ENCODE measurements around the gene TEN1. TPM values are rescaled to one million over a fixed set of nuclear protein-coding genes. Genes with fewer than 3 reads are reported as not detected.
A peak's percentile ranks its signal among the peaks of the same experiment; 100 is the strongest.

TEN1 gene
- total and polyA plus RNA-seq, 4 donors, result 20.6 to 33.5 (median 29.0) TPM

DNA sequence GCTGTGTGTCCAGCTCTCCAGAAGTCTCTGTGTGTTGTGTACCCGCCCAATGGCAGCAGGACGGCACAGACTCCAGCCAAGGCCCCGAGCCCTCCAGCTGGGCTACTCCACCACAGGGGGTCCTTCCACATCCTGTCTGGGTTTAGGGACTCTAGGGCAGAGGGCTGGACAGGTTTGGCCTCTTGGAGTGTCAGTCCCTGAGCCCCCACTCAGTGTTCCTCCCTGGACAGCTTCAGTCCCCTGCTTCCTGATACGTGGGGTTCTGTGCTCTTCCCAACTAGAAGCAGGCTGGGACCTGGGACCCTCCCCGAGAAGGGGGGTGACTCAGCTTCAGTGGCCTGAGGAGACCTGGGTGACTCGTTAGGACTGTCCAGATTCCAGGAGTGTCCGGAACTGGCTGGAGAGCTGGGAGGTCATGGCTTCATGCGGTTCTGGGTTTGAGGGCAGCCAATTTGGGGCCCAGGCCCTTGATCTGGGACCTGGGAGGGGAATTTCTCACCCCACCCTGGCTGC lies 25.8 kb downstream of the TEN1 start:
- Histone ChIP-seq H3K4me1 (ENCODE audit: control insufficient read depth in 5 of 5, insufficient read depth in 5 of 5, low read length in 5 of 5) (peaks cover 0 to 3% (median 0%) of the 10 kb centered on the region in 5 donors), H3K27ac (ENCODE audit: low read depth in 1 of 2, low read length in 1 of 2) (peak overlapping the region in 1 of 2 donors; percentile 15), H3K4me3 (no peak overlapping the region), H3K36me3 (ENCODE audit: control insufficient read depth in 4 of 4, insufficient read depth in 4 of 4, low read length in 4 of 4) (peaks cover 0 to 22% (median 1%) of the 10 kb centered on the region in 4 donors), H3K27me3 (ENCODE audit: control insufficient read depth in 3 of 3, insufficient read depth in 3 of 3, low read length in 2 of 3) (no peaks in the 10 kb centered on the region), H3K9ac (ENCODE audit: insufficient read depth in 1 of 2, low read length in 2 of 2) (no peak overlapping the region), H3K9me3 (ENCODE audit: control insufficient read depth in 4 of 4, insufficient read depth in 3 of 4, low read length in 3 of 4) (no peaks in the 10 kb centered on the region)
- WGBS, 2 donors, result 84 to 89% methylated on average over 8 of the region's 8 CpGs
- TF ChIP-seq, protein P1, sequence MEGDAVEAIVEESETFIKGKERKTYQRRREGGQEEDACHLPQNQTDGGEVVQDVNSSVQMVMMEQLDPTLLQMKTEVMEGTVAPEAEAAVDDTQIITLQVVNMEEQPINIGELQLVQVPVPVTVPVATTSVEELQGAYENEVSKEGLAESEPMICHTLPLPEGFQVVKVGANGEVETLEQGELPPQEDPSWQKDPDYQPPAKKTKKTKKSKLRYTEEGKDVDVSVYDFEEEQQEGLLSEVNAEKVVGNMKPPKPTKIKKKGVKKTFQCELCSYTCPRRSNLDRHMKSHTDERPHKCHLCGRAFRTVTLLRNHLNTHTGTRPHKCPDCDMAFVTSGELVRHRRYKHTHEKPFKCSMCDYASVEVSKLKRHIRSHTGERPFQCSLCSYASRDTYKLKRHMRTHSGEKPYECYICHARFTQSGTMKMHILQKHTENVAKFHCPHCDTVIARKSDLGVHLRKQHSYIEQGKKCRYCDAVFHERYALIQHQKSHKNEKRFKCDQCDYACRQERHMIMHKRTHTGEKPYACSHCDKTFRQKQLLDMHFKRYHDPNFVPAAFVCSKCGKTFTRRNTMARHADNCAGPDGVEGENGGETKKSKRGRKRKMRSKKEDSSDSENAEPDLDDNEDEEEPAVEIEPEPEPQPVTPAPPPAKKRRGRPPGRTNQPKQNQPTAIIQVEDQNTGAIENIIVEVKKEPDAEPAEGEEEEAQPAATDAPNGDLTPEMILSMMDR (IDR thresholded peaks at IDR 0.05; ENCODE audit: control extremely low read depth, extremely low read depth), result no peak
- DNase-seq, result no peak
- no peak for ATAC-seq (ENCODE audit: insufficient read depth, low FRiP score)

DNA sequence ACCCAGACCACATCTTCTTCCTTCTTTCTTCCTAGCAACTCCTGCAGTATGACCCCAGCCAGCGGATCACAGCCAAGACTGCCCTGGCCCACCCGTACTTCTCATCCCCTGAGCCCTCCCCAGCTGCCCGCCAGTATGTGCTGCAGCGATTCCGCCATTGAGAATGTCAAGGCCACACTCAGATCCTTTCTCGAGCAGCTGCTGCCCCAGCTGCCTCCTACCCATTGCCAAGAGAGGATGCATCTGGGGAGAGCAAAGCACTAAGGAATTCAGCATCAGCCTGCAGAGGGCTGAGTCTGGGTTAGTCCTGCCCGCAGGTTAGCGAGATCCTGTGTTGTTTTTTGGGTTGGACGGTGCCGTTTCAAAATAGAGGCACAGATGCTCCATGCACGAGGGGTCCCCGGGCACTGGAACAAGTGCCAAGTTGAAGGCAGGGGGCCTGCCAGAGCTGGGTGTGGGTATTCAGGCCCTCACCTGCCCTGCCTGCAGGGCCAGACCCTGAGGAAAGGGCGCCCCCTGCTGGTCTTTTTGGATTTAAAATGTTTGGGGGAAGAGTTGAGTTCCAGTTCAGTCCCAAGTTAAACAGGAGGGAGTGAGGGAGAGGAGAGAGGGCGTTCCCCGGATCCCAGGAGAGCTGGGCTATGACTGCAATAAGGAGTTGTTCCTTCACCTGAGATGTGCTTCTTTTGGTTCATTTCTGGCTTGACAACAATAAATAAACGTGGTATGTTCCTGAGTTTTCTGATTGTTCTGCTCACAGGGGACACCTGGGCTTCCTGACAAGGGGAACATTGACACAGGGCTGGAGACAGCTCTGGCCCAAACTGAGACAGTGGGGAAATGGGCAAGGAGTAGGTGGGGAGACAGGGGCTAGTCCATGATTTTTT lies 26.5 kb downstream of the TEN1 start:
- H3K4me1 ChIP-seq (ENCODE audit: control insufficient read depth in 5 of 5, insufficient read depth in 5 of 5, low read length in 5 of 5), result no peaks in the 10 kb centered on the region
- H3K36me3 ChIP-seq (ENCODE audit: control insufficient read depth in 4 of 4, insufficient read depth in 4 of 4, low read length in 4 of 4), result peaks cover 0 to 18% (median 1%) of the 10 kb centered on the region in 4 donors
- 54 to 61% methylated on average over 16 of the region's 16 CpGs for WGBS, 2 donors
- TF ChIP-seq, protein P1 (IDR thresholded peaks at IDR 0.05; ENCODE audit: control extremely low read depth, extremely low read depth), result peak; percentile 61
- no peak overlapping the region for H3K4me3 ChIP-seq
- H3K27me3 ChIP-seq (ENCODE audit: control insufficient read depth in 3 of 3, insufficient read depth in 3 of 3, low read length in 2 of 3), result no peaks in the 10 kb centered on the region
- no peak overlapping the region for H3K9ac ChIP-seq (ENCODE audit: insufficient read depth in 1 of 2, low read length in 2 of 2)
- no peaks in the 10 kb centered on the region for H3K9me3 ChIP-seq (ENCODE audit: control insufficient read depth in 4 of 4, insufficient read depth in 3 of 4, low read length in 3 of 4)
- H3K27ac ChIP-seq (ENCODE audit: low read depth in 1 of 2, low read length in 1 of 2), result peak overlapping the region in 1 of 2 donors; percentile 0
- peak; percentile 8 for ATAC-seq (ENCODE audit: insufficient read depth, low FRiP score)
- DNase-seq, result peak; percentile 72 to 81 (median 77)

- Histone ChIP-seq H3K4me3 (no peak overlapping the region), H3K36me3 (ENCODE audit: control insufficient read depth in 4 of 4, insufficient read depth in 4 of 4, low read length in 4 of 4) (peaks cover 0 to 16% (median 0%) of the 10 kb centered on the region in 4 donors), H3K27me3 (ENCODE audit: control insufficient read depth in 3 of 3, insufficient read depth in 3 of 3, low read length in 2 of 3) (no peaks in the 10 kb centered on the region), H3K9me3 (ENCODE audit: control insufficient read depth in 4 of 4, insufficient read depth in 3 of 4, low read length in 3 of 4) (no peaks in the 10 kb centered on the region), H3K27ac (ENCODE audit: low read depth in 1 of 2, low read length in 1 of 2) (no peak overlapping the region), H3K9ac (ENCODE audit: insufficient read depth in 1 of 2, low read length in 2 of 2) (no peak overlapping the region), H3K4me1 (ENCODE audit: control insufficient read depth in 5 of 5, insufficient read depth in 5 of 5, low read length in 5 of 5) (no peaks in the 10 kb centered on the region)
- DNase-seq (no peak), ATAC-seq (ENCODE audit: insufficient read depth, low FRiP score) (no peak)
- WGBS, 2 donors, result 94% methylated on average over 39 of the region's 39 CpGs
- TF ChIP-seq, protein P1 (IDR thresholded peaks at IDR 0.05; ENCODE audit: control extremely low read depth, extremely low read depth), result no peak
Measured at GRCh38 chr17:76007131-76007849, 28.2 kb downstream of the TEN1 start.
